ENCODE data around the gene MAP1B. TPM values are rescaled to one million over a fixed set of nuclear protein-coding genes. Genes with fewer than 3 reads are reported as not detected.

Gene MAP1B
- total and polyA plus RNA-seq, 9 of the 15 experiments (the other 6 are each of a cell fraction or from before 2014, with no cell fraction given): 5.2 to 66.1 (median 17.3) TPM

GRCh38 chr5:72231991-72232703 is 124.9 kb downstream of the MAP1B start (continued):
- 0 out of 2 replicates have a peak, but pooled peaks have one; percentile 57 for TF ChIP-seq ATF4 (CRISPR knock-in tag; IDR thresholded peaks at IDR 0.05)
- no peak; the same call in 1 of the 2 replicates for TF ChIP-seq NBN (IDR thresholded peaks at IDR 0.05; ENCODE audit: low read depth)
- 0 out of 2 replicates have a peak, but pooled peaks have one; percentile 19 for TF ChIP-seq BRD4 (IDR thresholded peaks at IDR 0.05)
- TF ChIP-seq L3MBTL2 (IDR thresholded peaks at IDR 0.05): no peak
- TF ChIP-seq ZNF644 (tag; IDR thresholded peaks at IDR 0.05; ENCODE audit: low read depth): 0 out of 2 replicates have a peak, but pooled peaks have one; percentile 18
- peak; percentile 33; the same call in 1 of the 2 replicates for TF ChIP-seq MTA1 (IDR thresholded peaks at IDR 0.05; ENCODE audit: borderline replicate concordance)
- no peak for TF ChIP-seq KLF6 (CRISPR knock-in tag; IDR thresholded peaks at IDR 0.05; ENCODE audit: borderline replicate concordance)
- TF ChIP-seq BMI1 (IDR thresholded peaks at IDR 0.05; ENCODE audit: low read length): no peak
- TF ChIP-seq HMGXB4 (CRISPR knock-in tag; IDR thresholded peaks at IDR 0.05): no peak
- no peak for TF ChIP-seq E2F4 (CRISPR knock-in tag; IDR thresholded peaks at IDR 0.05; ENCODE audit: low read depth)
- no peak for TF ChIP-seq NR2F6 (CRISPR knock-in tag; IDR thresholded peaks at IDR 0.05)
- TF ChIP-seq SRSF1 (IDR thresholded peaks at IDR 0.05; ENCODE audit: low read depth, low read length): no peak
- peak; percentile 89 for TF ChIP-seq CEBPB (tag; IDR thresholded peaks at IDR 0.05)
- no peak for TF ChIP-seq ZNF3 (CRISPR knock-in tag; IDR thresholded peaks at IDR 0.05)
- no peak for TF ChIP-seq CUX1 (CRISPR knock-in tag; IDR thresholded peaks at IDR 0.05)
- no peak for TF ChIP-seq EGR1 (conservative IDR thresholded peaks at IDR 0.05)
- peak; percentile 39; the same call in 1 of the 2 replicates for TF ChIP-seq NFE2 (IDR thresholded peaks at IDR 0.05; ENCODE audit: low read depth)

All from K562 (cell line).